Left renal cortex interstitium (tissue), 4 donors: Measurements from ENCODE around the gene LDLRAD4. TPM values are rescaled to one million over a fixed set of nuclear protein-coding genes. Genes with fewer than 3 reads are reported as not detected.
"Not testable (repeated sequence)": the region's sequence is repeated elsewhere in the genome, so short reads cannot be mapped to it uniquely, and the experiment has no call there.

ENCODE experiments used
- DNase-seq, 4 donors: peaks; one replicate each; pipeline ENCODE4 v3.0.0-alpha.2; 2013; ENCODE audit warnings: low read depth in 4 of 4, low spot score in 2 of 4, missing footprints in 1 of 4
- polyA plus RNA-seq, 4 donors: library from polyadenylated mRNA; unstranded; fragments of 120-200 nt; gene quantifications; one replicate each; pipeline ENCODE4 v1.2.1, GENCODE V29; 2013; ENCODE audit not compliant: insufficient read length in 4 of 4

Gene LDLRAD4
- polyA plus RNA-seq, 4 donors, result 10.3 to 12.7 (median 12.3) TPM

DNA sequence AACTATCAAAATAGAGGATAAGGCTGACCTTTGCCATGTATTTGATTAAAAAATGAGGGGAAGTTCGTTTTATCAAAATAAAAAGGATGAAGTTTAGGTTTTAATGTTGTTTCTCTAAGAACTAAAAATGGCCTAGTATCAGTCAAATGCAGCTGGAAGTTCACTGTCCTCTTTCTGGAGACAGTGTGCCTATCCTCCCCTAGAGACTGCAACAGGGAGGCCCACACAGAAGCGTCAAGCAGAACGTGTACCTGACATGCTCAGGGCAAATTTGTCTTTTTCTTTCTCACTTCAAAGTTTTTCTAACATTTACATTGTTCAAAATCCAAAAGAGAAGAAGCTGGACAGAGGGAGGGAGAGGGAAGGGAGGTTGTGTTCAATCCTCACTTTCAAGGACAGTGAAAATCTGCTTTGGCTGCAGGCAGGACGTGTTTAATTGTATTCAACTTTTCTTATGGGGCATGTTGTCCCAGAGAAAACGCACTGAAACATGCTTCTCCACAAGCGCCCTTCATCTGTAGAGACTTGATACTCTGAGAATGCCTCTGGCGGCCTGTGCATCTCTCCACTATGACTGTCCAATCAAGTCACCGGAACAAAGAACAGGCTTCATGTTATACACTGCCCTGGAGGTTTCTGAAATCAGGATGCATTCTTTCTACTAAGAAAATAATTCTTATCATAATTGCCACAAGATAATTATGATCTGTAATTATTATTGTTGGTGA, 442.7 kb downstream of the LDLRAD4 start:
- no peak for DNase-seq

DNA sequence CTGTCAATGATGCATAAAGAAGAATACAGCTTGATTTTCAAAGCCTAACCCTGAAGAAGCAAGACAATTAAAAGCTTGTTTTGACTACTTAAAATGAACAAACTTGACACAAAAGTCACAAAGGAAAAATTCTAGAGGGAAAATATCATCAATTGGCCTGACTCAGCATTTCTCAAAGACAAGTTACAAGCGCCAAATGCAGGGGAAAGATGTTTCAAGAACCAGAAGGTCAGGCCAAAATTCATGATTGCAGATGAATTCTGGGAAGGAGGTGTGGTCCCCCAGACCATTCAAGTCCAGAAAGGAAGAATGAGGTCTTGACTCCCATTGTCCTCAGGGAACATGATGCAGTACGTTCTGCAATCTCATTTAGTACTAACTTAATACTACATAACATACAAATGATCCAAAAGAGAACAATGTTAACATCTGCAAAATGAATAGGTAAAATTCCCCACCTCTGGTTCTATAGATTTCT, 443.3 kb downstream of the LDLRAD4 start:
- no peak for DNase-seq

DNA sequence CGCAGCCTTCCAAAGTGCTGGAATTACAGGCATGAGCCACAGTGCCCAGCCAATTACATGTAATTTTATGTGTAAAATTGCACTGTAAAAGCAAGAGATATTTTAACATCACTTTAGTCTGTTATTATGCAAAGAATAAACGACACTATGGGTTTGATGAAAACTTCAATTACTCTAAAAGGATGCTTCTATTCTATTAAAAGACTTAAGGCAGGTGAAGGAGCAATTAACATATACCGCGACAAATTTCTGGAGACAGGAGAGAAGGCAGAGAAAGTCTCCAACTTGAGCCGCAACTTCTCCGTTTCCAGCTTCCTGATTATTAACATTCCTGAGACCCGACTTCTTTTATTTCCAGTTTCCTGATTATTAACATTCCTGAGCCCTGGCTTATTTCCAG, 454.1 kb downstream of the LDLRAD4 start:
- no peak for DNase-seq

DNA sequence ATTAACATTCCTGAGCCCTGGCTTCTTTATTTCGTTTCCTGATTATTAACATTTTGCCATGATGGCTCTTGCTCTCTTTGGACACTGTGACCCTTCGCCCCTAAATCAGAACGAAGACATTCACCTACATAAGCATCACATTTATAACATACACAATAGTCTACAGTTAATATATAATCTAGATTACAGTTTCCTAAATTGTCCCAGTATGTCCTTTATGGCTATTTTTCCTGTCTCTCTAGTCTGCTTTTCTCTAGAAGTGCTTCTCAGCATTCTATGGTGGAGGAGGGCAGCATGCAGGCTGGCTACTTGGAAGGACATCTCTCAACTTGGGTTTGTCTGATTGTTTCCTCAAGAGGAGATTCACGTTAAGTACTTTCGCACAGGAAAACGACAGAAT, 457.9 kb downstream of the LDLRAD4 start:
- DNase-seq, result no peak

DNA sequence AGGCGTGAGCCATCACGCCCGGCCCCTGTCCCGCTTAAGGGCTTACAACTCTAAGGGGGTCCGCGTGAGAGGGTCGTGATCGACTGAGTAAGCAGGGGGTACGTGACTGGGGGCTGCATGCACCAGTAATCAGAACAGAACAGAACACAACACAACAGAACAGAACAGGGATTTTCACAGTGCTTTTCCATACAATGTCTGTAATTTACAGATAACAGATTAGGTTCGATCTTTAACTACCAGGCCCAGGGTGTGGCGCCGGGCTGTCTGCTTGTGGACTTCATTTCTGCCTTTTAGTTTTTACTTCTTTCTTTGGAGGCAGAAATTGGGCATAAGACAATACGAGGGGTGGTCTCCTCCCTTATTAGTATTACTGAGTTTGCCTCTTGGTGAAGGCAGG, 458.8 kb downstream of the LDLRAD4 start:
- DNase-seq, result not testable (repeated sequence)

DNA sequence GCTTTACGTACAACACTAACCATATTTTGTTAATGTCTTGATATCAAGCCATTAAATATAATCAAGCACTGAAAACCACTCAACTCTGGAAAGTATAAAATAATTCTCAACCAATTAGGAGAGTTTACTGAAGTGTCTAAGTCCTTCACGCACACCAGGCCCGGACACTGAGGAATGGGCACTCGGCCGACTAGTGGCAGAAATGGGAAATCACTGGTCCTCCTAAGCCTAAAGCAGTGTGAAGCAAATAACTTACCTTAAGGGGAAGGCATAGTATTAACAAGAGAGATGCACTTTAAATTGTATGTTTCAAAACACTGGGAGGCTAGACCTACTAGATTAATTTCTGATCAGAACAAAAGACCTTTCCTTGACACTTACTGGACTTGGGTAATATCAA, 462.1 kb downstream of the LDLRAD4 start:
- no peak for DNase-seq

DNA sequence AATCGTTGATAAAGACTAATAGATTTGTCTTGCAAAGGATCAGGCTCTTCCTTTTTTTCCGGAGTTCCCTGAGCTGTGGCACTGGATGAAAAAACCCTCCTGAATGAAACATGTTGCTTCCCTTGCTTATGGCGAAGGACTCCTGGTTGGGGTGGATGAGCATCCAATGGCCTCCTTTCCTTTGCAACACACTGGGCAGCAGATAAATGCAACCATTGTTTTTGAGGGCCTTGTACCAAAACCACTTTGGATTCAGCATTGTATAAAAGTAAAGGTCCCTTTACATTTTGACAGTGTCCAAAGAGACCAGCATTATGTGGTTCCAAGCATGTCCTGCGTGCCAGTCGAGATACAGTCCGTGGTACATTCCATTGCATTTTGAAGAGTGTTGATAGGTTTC, 463.1 kb downstream of the LDLRAD4 start:
- DNase-seq, result no peak

DNA sequence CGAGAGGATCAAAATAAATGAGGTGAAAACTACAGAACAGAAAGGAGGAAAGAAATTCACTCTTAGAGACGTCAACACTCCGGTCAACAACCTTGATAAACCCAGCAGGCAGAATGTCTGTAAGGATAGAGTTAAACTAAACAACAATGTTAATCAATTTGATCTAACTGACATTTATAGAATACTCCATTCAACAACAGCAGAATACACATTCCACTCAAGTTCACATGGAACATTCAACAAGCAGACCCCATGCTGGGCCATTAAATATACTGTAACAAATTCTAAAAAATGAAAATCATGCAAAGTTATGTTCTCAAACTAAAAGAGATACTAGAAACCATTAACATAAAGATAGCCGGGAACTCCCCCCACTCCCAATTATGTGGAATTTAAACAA, 466.0 kb downstream of the LDLRAD4 start:
- no peak for DNase-seq

DNA sequence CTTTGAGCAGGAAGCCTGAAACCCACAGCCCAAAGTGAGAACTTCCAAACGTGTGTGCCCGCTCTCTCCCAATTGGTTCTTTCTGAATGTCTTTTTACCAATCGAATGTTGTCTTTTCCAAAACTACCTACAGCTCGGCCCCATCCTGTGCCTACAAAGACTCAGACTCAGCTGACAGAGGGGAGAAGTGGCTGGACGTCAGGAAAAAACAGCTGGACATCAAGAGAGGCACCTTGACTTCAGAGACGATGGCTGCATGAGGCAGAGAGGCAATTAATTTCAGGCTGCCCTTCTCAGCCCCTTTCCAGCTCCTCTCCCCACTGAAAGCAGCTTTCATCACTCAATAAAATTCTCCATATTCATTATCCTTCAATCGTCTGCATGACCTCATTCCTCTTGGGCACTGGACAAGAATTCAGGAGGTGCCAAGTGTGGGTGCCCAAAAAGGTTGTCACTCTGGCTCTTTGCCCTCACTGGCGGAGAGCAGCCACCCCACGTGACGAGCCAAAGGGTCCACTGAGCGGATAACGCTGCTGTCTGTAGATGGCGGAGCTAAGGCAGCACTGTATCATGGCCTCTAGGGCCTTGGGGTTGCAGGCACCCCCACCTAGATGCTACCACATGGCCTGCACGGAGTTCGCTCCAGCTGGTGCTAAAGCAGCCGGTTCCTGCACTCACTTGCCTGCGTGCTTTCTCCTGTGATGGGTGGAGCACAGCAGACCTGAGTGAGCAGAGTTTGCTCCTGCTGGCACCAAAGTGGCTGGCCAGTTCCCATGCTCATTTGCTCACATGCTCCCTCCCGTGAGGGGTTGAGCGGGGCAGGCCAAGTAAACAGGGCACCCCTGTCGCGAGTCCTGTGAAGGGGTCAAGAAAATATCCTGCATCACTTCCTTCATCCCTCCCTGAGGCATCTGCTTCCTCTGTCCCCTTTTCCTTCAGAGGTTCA, 469.9 kb downstream of the LDLRAD4 start:
- DNase-seq, result no peak

DNA sequence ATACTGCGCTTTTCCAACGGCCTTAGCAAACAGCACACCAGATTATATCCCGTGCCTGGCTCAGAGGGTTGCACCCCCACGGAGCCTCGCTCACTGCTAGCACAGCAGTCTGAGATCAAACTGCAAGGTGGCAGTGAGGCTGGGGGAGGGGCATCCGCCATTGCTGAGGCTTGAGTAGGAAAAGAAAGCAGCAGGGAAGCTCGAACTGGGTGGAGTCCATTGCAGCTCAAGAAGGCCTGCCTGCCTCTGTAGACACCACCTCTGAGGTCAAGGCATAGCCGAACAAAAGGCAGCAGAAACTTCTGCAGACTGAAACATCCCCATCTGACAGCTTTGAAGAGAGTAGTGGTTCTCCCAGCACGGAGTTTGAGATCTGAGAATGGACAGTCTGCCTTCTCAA, 471.5 kb downstream of the LDLRAD4 start:
- DNase-seq, result not testable (repeated sequence)

DNA sequence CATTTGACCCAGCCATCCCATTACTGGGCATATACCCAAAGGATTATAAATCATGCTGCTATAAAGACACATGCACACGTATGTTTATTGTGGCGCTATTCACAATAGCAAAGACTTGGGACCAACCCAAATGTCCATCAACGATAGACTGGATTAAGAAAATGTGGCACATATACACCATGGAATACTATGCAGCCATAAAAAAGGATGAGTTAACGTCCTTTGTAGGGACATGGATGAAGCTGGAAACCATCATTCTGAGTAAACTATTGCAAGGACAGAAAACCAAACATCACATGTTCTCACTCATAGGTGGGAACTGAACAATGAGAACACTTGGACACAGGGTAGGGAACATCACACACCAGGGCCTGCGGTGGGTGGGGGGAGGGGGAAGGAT, 476.8 kb downstream of the LDLRAD4 start:
- not testable (repeated sequence) for DNase-seq

DNA sequence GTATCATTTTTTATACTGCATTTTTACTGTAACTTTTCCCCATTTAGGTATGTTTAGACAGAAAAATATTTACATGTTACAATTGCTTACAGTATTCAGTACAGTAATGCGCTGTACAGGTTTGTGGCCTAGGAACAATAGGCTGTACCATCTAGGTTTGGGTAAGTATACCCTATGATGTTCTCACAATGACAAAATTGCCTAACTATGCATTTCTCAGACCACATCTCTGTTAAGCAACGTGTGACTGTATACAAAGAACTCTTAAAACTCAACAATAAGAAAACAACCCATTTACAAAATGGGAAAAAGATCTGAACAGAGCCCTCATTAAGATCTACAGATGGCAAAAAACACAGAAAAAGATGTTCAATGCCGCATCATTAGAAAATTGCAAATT, 478.4 kb downstream of the LDLRAD4 start:
- DNase-seq, result no peak

DNA sequence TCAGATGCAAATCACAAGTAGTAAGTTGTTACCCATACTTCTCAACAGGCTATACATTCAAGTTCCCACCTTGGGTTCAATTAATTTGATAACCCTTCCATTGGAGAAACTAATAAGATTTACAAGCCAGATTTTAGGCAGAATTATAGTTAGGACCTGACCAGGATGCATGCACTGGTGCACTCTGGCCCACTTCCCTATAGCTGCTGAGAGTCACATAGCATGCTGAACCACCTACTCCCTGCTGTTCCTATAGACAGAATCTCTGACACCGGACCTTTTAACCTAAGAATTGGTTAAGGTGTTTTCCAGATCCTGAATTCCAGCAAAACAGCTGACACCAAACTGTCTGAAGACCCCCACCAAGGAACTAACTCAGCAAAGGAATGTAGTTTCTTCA, 481.6 kb downstream of the LDLRAD4 start:
- DNase-seq, result no peak

Other genes with a start within 250 kb of the LDLRAD4 start
- 10 to 100 TPM; 34.7 to 46.0 (median 39.3) TPM for gene CEP192, start 227.4 kb upstream of the LDLRAD4 start, polyA plus RNA-seq